PFSK-1 (cell line): ENCODE results near the gene MYF6.

Experiments
- FOXP2 ChIP-seq: optimal IDR thresholded peaks from 2 replicates; pipeline ENCODE3; 2011; ENCODE audit warnings: borderline replicate concordance, control low read depth, inconsistent platforms; ENCODE audit not compliant: insufficient read depth; ENCODE audit errors: extremely low read length, extremely low read depth
- POLR2AphosphoS5 ChIP-seq: IDR thresholded peaks from 2 replicates; pipeline ENCODE4 v1.6.1; 2012; ENCODE audit warnings: low read depth, mild to moderate bottlenecking, control low read depth, low read length, moderate library complexity
- REST ChIP-seq, 2 experiments: IDR thresholded peaks; 2 replicates each; pipeline versions ENCODE4 v1.6.1 to v1.8.0; 2011 to 2012; ENCODE audit warnings: low read depth in 2 of 2, low read length in 2 of 2, control low read depth in 1 of 2, inconsistent platforms in 1 of 2, mild to moderate bottlenecking in 1 of 2, moderate library complexity in 1 of 2; ENCODE audit not compliant: insufficient read depth in 1 of 2
- SIN3A ChIP-seq: IDR thresholded peaks from 2 replicates; pipeline ENCODE4 v1.6.1; 2012; ENCODE audit warnings: mild to moderate bottlenecking, low read length, moderate library complexity, borderline replicate concordance; ENCODE audit not compliant: insufficient read depth
- TAF1 ChIP-seq: IDR thresholded peaks from 2 replicates; pipeline ENCODE4 v1.6.1; 2012; ENCODE audit warnings: low read length, control low read depth, borderline replicate concordance; ENCODE audit not compliant: insufficient read depth

- TF ChIP-seq REST (IDR thresholded peaks at IDR 0.05; ENCODE audit: insufficient read depth in 1 of 2, low read depth in 2 of 2, low read length in 2 of 2): no peak
- no peak for TF ChIP-seq TAF1
- TF ChIP-seq POLR2AphosphoS5: no peak
- no peak for TF ChIP-seq FOXP2
- no peak for TF ChIP-seq SIN3A
These were observed 6.0 kb downstream of the MYF6 start for GRCh38 chr12:80713419-80713818.
